HG02981 (cell line): ENCODE measurements around the gene FHOD1.

Source experiments
- ATAC-seq: cut with Tn5 transposase; IDR thresholded peaks from one replicate; pipeline ENCODE4 v1.9.1; 2021; ENCODE audit warnings: mild to moderate bottlenecking, moderate library complexity; ENCODE audit not compliant: unreplicated experiment

FHOD1 gene

DNA sequence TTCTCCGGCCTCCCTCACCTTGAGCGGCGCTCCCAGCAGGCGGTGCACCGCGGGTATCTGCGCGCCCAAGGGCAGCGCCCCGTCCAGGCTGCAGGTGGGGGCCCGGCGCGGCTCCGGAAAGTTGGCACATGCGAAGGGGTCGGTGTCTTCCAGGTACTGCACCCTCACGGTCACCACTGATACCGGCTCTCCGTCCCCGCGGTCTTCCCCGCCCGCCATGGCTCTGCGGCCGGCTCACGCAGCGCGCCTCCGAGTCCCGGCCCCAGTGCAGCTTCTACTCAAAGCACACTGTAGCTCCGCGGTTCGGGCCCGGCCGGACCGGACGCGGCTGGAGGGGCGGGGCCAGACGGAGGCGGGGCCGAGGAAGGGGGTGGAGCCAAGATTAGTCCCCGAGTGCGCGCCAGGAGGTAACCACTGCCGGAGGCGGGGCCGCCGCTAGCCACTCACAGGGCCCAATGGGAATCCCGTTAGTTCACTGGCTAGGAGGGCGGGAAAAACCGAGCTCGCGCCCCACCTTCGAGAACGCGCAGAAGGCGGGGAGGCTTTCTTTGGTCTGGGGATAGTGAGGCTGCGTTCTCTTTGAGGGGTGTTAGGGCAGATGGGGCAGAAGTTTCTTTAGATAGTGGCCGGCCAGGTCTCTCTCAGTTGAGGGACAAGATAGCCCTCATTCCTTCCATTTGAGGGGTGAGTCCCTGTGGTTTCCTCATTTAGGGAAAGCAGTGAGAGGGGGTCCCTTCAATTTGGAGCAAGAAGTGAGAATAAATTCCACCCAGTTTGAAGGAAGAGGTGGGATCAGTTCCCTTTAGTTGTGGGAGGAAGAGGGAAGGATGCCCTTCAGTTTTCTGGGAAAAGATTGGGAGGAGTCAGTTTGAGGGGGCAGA lies at the start of gene FHOD1:
Gene FHOD1, minus strand, starts transcription at position 290 of the 881 bp plus-strand sequence. Its CDS starts 71 bp downstream, at position 219.
- ATAC-seq: peak; percentile 42

GRCh38 chr16:67296420-67296819 lies 49.1 kb upstream of the FHOD1 start:
- no peak for ATAC-seq

- ATAC-seq: no peak
These were observed 47.7 kb upstream of the FHOD1 start for GRCh38 chr16:67294938-67295361.

- ATAC-seq: no peak
These were observed 47.0 kb upstream of the FHOD1 start for GRCh38 chr16:67294171-67294757.

- ATAC-seq: no peak
These were observed 44.2 kb upstream of the FHOD1 start for GRCh38 chr16:67291461-67291860.

DNA sequence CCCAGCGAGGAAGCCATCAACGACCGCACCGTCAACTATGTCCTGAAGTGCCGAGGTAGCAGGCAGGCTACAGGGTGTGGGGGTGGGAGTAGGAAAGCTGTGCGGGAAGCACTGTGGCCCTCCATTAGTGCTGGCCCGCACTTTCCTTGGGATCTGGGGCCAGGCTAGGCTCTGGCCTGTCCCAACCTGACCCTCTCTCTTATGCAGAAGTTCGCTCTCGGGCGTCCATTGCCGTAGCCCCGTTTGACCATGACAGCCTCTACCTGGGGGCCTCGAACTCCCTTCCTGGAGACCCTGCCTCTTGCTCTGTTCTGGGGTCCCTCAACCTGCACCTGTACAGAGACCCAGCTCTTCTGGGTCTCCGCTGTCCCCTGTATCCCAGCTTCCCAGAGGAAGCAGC lies 40.7 kb upstream of the FHOD1 start:
- no peak for ATAC-seq

- ATAC-seq: no peak
These were observed 39.4 kb upstream of the FHOD1 start for GRCh38 chr16:67286441-67287235.

DNA sequence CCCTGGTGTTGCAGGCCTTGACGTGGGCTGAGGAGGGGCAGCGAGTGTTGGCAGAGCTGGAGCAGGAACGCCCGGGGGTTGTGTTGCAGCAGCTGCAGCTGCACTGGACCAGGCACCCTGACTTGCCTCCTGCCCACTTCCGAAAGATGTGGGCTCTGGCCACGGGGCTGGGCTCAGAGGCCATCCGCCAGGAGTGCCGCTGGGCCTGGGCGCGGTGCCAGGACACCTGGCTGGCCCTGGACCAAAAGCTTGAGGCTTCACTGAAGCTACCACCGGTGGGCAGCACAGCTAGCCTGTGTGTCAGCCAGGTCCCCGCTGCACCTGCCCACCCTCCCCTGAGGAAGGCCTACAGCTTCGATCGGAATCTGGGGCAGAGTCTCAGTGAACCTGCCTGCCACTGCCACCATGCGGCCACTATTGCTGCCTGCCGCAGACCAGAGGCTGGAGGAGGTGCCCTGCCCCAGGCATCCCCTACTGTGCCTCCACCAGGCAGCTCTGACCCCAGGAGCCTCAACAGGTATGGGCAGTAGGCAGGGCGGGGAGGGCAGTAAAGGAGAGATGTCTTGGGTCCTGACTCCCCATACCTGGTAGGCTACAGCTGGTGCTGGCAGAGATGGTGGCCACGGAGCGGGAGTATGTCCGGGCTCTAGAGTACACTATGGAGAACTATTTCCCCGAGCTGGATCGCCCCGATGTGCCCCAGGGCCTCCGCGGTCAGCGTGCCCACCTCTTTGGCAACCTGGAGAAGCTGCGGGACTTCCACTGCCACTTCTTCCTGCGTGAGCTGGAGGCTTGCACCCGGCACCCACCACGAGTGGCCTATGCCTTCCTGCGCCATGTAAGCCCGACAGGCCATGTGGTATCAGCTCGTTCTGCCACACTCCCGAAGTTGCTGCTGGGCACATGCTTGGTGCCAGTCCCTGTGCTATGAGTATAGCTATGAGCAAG lies 37.7 kb upstream of the FHOD1 start:
- no peak for ATAC-seq

- ATAC-seq: no peak
These were observed 36.7 kb upstream of the FHOD1 start for GRCh38 chr16:67283826-67284555.

- no peak for ATAC-seq
These were observed 36.0 kb upstream of the FHOD1 start for GRCh38 chr16:67283039-67283825.

- ATAC-seq: no peak
These were observed 35.1 kb upstream of the FHOD1 start for GRCh38 chr16:67282447-67282805.

DNA sequence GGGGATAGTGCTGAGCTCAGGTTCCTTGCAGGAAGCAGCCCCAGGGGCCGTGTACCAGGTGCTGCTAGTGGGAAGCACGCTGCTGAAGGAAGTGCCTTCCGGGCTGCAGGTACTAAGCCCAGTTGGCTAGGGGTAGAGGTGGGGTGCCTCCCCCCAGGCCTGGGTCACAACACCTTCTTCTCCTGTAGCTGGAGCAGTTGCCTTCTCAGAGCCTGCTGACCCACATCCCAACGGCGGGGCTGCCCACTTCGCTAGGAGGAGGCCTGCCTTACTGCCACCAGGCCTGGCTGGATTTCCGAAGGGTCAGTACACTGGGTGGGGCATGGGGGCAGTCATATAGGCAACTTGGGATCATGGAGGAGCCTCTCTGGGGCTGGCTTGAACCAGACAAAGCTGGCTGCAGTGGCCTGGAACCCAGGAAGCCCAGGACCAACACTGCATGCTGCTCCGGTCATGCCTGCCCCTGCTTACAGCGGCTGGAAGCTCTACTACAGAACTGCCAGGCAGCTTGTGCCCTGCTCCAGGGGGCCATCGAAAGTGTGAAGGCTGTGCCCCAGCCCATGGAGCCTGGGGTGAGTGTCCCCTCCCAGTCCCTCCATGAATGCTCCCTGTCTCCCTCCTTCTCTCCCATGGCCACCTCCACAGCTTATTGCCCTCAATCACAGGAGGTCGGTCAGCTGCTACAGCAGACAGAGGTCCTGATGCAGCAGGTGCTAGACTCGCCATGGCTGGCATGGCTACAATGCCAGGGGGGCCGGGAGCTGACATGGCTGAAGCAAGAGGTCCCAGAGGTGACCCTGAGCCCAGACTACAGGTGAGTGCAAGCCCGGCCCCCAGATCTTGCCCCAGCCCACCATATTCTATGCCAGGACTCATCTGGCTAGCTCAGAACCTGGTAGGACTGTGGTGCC lies 34.5 kb upstream of the FHOD1 start:
- ATAC-seq: no peak

- no peak for ATAC-seq
These were observed 33.1 kb upstream of the FHOD1 start for GRCh38 chr16:67280090-67281015.

- ATAC-seq: peak; percentile 86
These were observed 32.2 kb upstream of the FHOD1 start, which contains the start of gene PLEKHG4 for GRCh38 chr16:67279296-67280089. PLEKHG4 (plus strand) TSS chr16:67279532; CDS start chr16:67280045, 513 bp downstream.

GRCh38 chr16:67278773-67279295 lies 31.6 kb upstream of the FHOD1 start:
- peak; percentile 31 for ATAC-seq
